PFSK-1 (cell line): ENCODE measurements around the gene KATNAL1. TPM values are rescaled to one million over a fixed set of nuclear protein-coding genes. Genes with fewer than 3 reads are reported as not detected.

ENCODE experiments used
- FOXP2 ChIP-seq: optimal IDR thresholded peaks from 2 replicates; pipeline ENCODE3; 2011; ENCODE audit warnings: borderline replicate concordance, control low read depth, inconsistent platforms; ENCODE audit not compliant: insufficient read depth; ENCODE audit errors: extremely low read length, extremely low read depth
- POLR2AphosphoS5 ChIP-seq: IDR thresholded peaks from 2 replicates; pipeline ENCODE4 v1.6.1; 2012; ENCODE audit warnings: low read depth, mild to moderate bottlenecking, control low read depth, low read length, moderate library complexity
- REST ChIP-seq, 2 experiments: IDR thresholded peaks; 2 replicates each; pipeline versions ENCODE4 v1.6.1 to v1.8.0; 2011 to 2012; ENCODE audit warnings: low read depth in 2 of 2, low read length in 2 of 2, control low read depth in 1 of 2, inconsistent platforms in 1 of 2, mild to moderate bottlenecking in 1 of 2, moderate library complexity in 1 of 2; ENCODE audit not compliant: insufficient read depth in 1 of 2
- SIN3A ChIP-seq: IDR thresholded peaks from 2 replicates; pipeline ENCODE4 v1.6.1; 2012; ENCODE audit warnings: mild to moderate bottlenecking, low read length, moderate library complexity, borderline replicate concordance; ENCODE audit not compliant: insufficient read depth
- TAF1 ChIP-seq: IDR thresholded peaks from 2 replicates; pipeline ENCODE4 v1.6.1; 2012; ENCODE audit warnings: low read length, control low read depth, borderline replicate concordance; ENCODE audit not compliant: insufficient read depth
- polyA plus RNA-seq: library from polyadenylated mRNA; unstranded; fragments of >200 nt; gene quantifications from one replicate; pipeline ENCODE4 v1.2.1, GENCODE V29; 2012; ENCODE audit warnings: low read depth, missing spikeins; ENCODE audit not compliant: insufficient read length

Gene KATNAL1
- polyA plus RNA-seq, result 3.0 TPM

GRCh38 chr13:30307194-30307970 lies at the start of gene KATNAL1:
KATNAL1 (minus strand) TSS chr13:30307551; CDS start chr13:30283777, 23,774 bp downstream.
- TF ChIP-seq TAF1 (no peak), POLR2AphosphoS5 (peak; percentile 19; the same call in 1 of the 2 replicates)

GRCh38 chr13:30355839-30356238 lies 48.5 kb upstream of the KATNAL1 start:
- TF ChIP-seq FOXP2 (no peak), TAF1 (no peak), POLR2AphosphoS5 (no peak), REST (IDR thresholded peaks at IDR 0.05; ENCODE audit: insufficient read depth in 1 of 2, low read depth in 2 of 2, low read length in 2 of 2) (no peak), SIN3A (no peak)

- no peak for TF ChIP-seq POLR2AphosphoS5
- TF ChIP-seq TAF1, result no peak
- no peak for TF ChIP-seq SIN3A
- TF ChIP-seq REST (IDR thresholded peaks at IDR 0.05; ENCODE audit: insufficient read depth in 1 of 2, low read depth in 2 of 2, low read length in 2 of 2), result no peak
- no peak for TF ChIP-seq FOXP2
Observed at GRCh38 chr13:30355384-30355699, 48.0 kb upstream of the KATNAL1 start.

- TF ChIP-seq TAF1, result no peak
- no peak for TF ChIP-seq SIN3A
- TF ChIP-seq REST (IDR thresholded peaks at IDR 0.05; ENCODE audit: insufficient read depth in 1 of 2, low read depth in 2 of 2, low read length in 2 of 2), result no peak
- TF ChIP-seq FOXP2, result no peak
- no peak for TF ChIP-seq POLR2AphosphoS5
Observed at GRCh38 chr13:30354493-30355383, 47.4 kb upstream of the KATNAL1 start.

- no peak for TF ChIP-seq SIN3A
- TF ChIP-seq FOXP2, result no peak
- TF ChIP-seq POLR2AphosphoS5, result no peak
- no peak for TF ChIP-seq REST (IDR thresholded peaks at IDR 0.05; ENCODE audit: insufficient read depth in 1 of 2, low read depth in 2 of 2, low read length in 2 of 2)
- TF ChIP-seq TAF1, result no peak
Observed at GRCh38 chr13:30353471-30354215, 46.3 kb upstream of the KATNAL1 start.
